K562 (cell line): Measurements from ENCODE around the gene ARV1. TPM values are rescaled to one million over a fixed set of nuclear protein-coding genes. Genes with fewer than 3 reads are reported as not detected.

Source experiments
- ATAC-seq: fragments of 200-7000 bp; cut with Tn5 transposase; 3 replicates; pipeline ENCODE4 v1.9.1; 2020; ENCODE audit warnings: moderate library complexity
- BruUV-seq: library from RNA; stranded (reverse); fragments of 400-500 nt; replicated peaks from 2 replicates; lab custom pipeline; 2021; lab: Mats Ljungman, UMichigan
- CTCF ChIA-PET: fragments of 300-600 bp; formaldehyde crosslinking; extraction: SDS; loops from one replicate; lab custom pipeline; 2021; ENCODE audit warnings: low intra/inter-chr PET ratio; lab: Yijun Ruan, JAX
- POLR2A ChIA-PET: fragments of 300-600, 350-650 bp; sonication (Branson Sonifier 250); formaldehyde crosslinking; extraction: SDS; loops from one replicate; lab custom pipeline; 2021; ENCODE audit warnings: antibody characterized with exemption, inconsistent platforms; lab: Yijun Ruan, JAX
- DNase-seq, 4 experiments: peaks; one replicate each; pipeline versions ENCODE4 v3.0.0 to v3.0.0-alpha.2; 2011 to 2018; ENCODE audit warnings: low spot score in 3 of 4, mixed read lengths in 3 of 4; ENCODE audit errors: extremely low read depth in 1 of 4
- FAIRE-seq: peaks from 2 replicates; lab custom pipeline; 2011; peaks lifted over from hg19 to GRCh38; lab: Jason Lieb, UNC
- H2AFZ ChIP-seq: 2 replicates; pipeline ENCODE4 v1.6.0; 2011; ENCODE audit warnings: low read depth, low read length, control low read depth, inconsistent platforms
- H3K27ac ChIP-seq: fragments of 200-600 bp; 3 replicates; pipeline ENCODE4 v1.8.0; 2011; ENCODE audit warnings: low read depth, mild to moderate bottlenecking, control low read depth, inconsistent platforms, low read length, moderate library complexity, mixed read lengths; ENCODE audit errors: extremely low read depth
- H3K27me3 ChIP-seq, 2 experiments: fragments of 300-600 bp in 1 of 2; 2 replicates in 1 of 2; 3 replicates in 1 of 2; pipeline versions ENCODE4 v1.6.0 to v1.8.0; 2011; ENCODE audit warnings: inconsistent platforms in 2 of 2, low read length in 2 of 2, mild to moderate bottlenecking in 1 of 2, mixed read lengths in 1 of 2, moderate library complexity in 1 of 2; ENCODE audit not compliant: control insufficient read depth in 2 of 2, insufficient read depth in 2 of 2
- H3K36me3 ChIP-seq: fragments of 300-600 bp; 3 replicates; pipeline ENCODE4 v1.8.0; 2011; ENCODE audit warnings: mild to moderate bottlenecking, low read length, inconsistent platforms; ENCODE audit not compliant: control insufficient read depth, insufficient read depth
- H3K4me1 ChIP-seq, 2 experiments: fragments of 200-600 bp in 1 of 2; replicated peaks in 1 of 2; 2 replicates in 1 of 2; 3 replicates in 1 of 2; pipeline versions ENCODE4 v1.5.1 to v1.8.0; 2011; ENCODE audit warnings: inconsistent platforms in 2 of 2, low read length in 2 of 2, mild to moderate bottlenecking in 1 of 2, mixed read lengths in 1 of 2, moderate library complexity in 1 of 2; ENCODE audit not compliant: control insufficient read depth in 2 of 2, insufficient read depth in 2 of 2
- H3K4me2 ChIP-seq: 2 replicates; pipeline ENCODE4 v1.6.1; 2011; ENCODE audit warnings: low read length, control low read depth, inconsistent platforms, mixed read lengths; ENCODE audit not compliant: insufficient read depth
- H3K4me3 ChIP-seq: fragments of 200-600 bp; sonication (generic), shearing (Covaris generic); 2 replicates; pipeline ENCODE4 v1.5.1; 2016; ENCODE audit warnings: control low read depth, inconsistent platforms
- H3K79me2 ChIP-seq: fragments of 200-600 bp; 3 replicates; pipeline ENCODE4 v1.8.0; 2011; ENCODE audit warnings: low read length, inconsistent platforms; ENCODE audit not compliant: control insufficient read depth, insufficient read depth
- H3K9ac ChIP-seq, 2 experiments: 2 replicates each; pipeline versions ENCODE4 v1.6.0 to v1.6.1; 2011; ENCODE audit warnings: low read depth in 2 of 2, low read length in 2 of 2, control low read depth in 1 of 2, inconsistent platforms in 1 of 2, mild to moderate bottlenecking in 1 of 2, mixed read lengths in 1 of 2; ENCODE audit not compliant: insufficient read depth in 1 of 2
- H3K9me1 ChIP-seq: one replicate; pipeline ENCODE4 v1.6.0; 2011; ENCODE audit warnings: inconsistent platforms, mild to moderate bottlenecking, low read length, moderate library complexity; ENCODE audit not compliant: control insufficient read depth, insufficient read depth
- H3K9me3 ChIP-seq: replicated peaks from 2 replicates; pipeline ENCODE4 v1.5.1; 2011; ENCODE audit warnings: low read depth, low read length, inconsistent platforms; ENCODE audit not compliant: control insufficient read depth, insufficient read depth
- H4K20me1 ChIP-seq: replicated peaks from 2 replicates; pipeline ENCODE4 v1.6.1; 2011; ENCODE audit warnings: low read length, inconsistent platforms, mixed read lengths; ENCODE audit not compliant: control insufficient read depth, insufficient read depth
- E2F3 ChIP-seq: fragments of 250-450 bp; sonication (Bioruptor Pico); IDR thresholded peaks from 2 replicates; pipeline ENCODE4 v1.4.0; 2020; ENCODE audit warnings: mild to moderate bottlenecking
- EP300 ChIP-seq: IDR thresholded peaks from 2 replicates; pipeline ENCODE4 v1.6.1; 2012; ENCODE audit warnings: low read length, improper control_type of control experiment
- HDAC3 ChIP-seq: fragments of 450-650 bp; IDR thresholded peaks from 2 replicates; pipeline ENCODE4 v1.6.1; 2018; ENCODE audit warnings: borderline replicate concordance, mild to moderate bottlenecking, moderate library complexity; ENCODE audit not compliant: partially characterized antibody
- JUNB ChIP-seq: fragments of 450-650 bp; formaldehyde crosslinking; conservative IDR thresholded peaks from 2 replicates; pipeline ENCODE4 v1.4.0; 2020; ENCODE audit warnings: mild to moderate bottlenecking
- KDM1A ChIP-seq, 2 experiments: fragments of 450-650 bp; IDR thresholded peaks; 2 replicates each; pipeline ENCODE4 v1.6.1; 2016; ENCODE audit warnings: mild to moderate bottlenecking in 2 of 2
- NR1H2 ChIP-seq: sonication (generic); formaldehyde crosslinking; IDR thresholded peaks from 2 replicates; pipeline ENCODE4 v1.4.0; 2020; ENCODE audit warnings: mild to moderate bottlenecking, missing genetic modification reagents
- POLR3G ChIP-seq: IDR thresholded peaks from 2 replicates; pipeline ENCODE4 v1.6.1; 2011; ENCODE audit not compliant: insufficient read length, insufficient replicate concordance; ENCODE audit errors: extremely low read depth
- STAT5A ChIP-seq: IDR thresholded peaks from 2 replicates; pipeline ENCODE4 v1.6.1; 2012; ENCODE audit warnings: low read length, inconsistent platforms, borderline replicate concordance
- THRA ChIP-seq: fragments of 450-650 bp; IDR thresholded peaks from 2 replicates; pipeline ENCODE4 v1.6.1; 2017; ENCODE audit warnings: mild to moderate bottlenecking, moderate library complexity
- U2AF1 ChIP-seq: fragments of 200-400 bp; formaldehyde crosslinking; optimal IDR thresholded peaks from 2 replicates; pipeline ENCODE3; 2017; ENCODE audit warnings: mild to moderate bottlenecking, low read depth, low read length, moderate library complexity
- ZNF174 ChIP-seq: fragments of 250-450 bp; sonication (Bioruptor Pico); IDR thresholded peaks from 2 replicates; pipeline ENCODE4 v1.4.0; 2020; ENCODE audit warnings: mild to moderate bottlenecking
- ZNF212 ChIP-seq: fragments of 450-650 bp; formaldehyde crosslinking; IDR thresholded peaks from 2 replicates; pipeline ENCODE4 v1.4.0; 2020; ENCODE audit warnings: mild to moderate bottlenecking
- ZNF224 ChIP-seq: sonication (generic); formaldehyde crosslinking; IDR thresholded peaks from 2 replicates; pipeline ENCODE4 v1.8.0; 2022; ENCODE audit warnings: mild to moderate bottlenecking, missing genetic modification reagents
- ZNF318 ChIP-seq, 2 experiments: fragments of 450-650 bp; IDR thresholded peaks; 2 replicates each; pipeline ENCODE4 v1.6.1; 2016; ENCODE audit warnings: mild to moderate bottlenecking in 2 of 2, borderline replicate concordance in 1 of 2, low read depth in 1 of 2, moderate library complexity in 1 of 2
- ZNF408 ChIP-seq: fragments of 250-450 bp; sonication (Bioruptor Pico); IDR thresholded peaks from 2 replicates; pipeline ENCODE4 v1.4.0; 2020; ENCODE audit warnings: low read depth, mild to moderate bottlenecking, moderate library complexity
- ZNF830 ChIP-seq: fragments of 250-450 bp; sonication (Bioruptor Pico); IDR thresholded peaks from 2 replicates; pipeline ENCODE4 v1.5.0; 2021; ENCODE audit warnings: mild to moderate bottlenecking
- WGBS: fragments of 100-300 bp; shearing (Covaris generic); methylation state at CpG from one replicate; pipeline ENCODE4 v1.1.6; 2016; ENCODE audit warnings: low coverage, mixed read lengths; ENCODE audit not compliant: insufficient coverage; ENCODE audit errors: missing lambda C conversion rate; 5-methylcytosine and 5-hydroxymethylcytosine counted together
- in situ Hi-C: fragments of 300-500 bp; cut with MboI; formaldehyde crosslinking; loops from 4 replicates; pipeline ENCODE4 v1.15.0; 2018; ENCODE audit warnings: inconsistent platforms, mixed read lengths
- intact Hi-C: fragments of 100-400 bp; cut with micrococcal nuclease; formaldehyde crosslinking; loops from 2 replicates; pipeline ENCODE4 v1.14.2; 2022
- polyA plus RNA-seq, 8 experiments: library from polyadenylated mRNA; depleted of rRNA in 4 of 8; stranded (reverse) in 5 of 8; unstranded in 3 of 8; fragments of >200 nt; fragmentation: Nextera tagmentation in 2 of 8; fragmentation: Illumina TruSeq in 1 of 8; extraction: Ambion mirVana in 2 of 8; extraction: Trizol in 1 of 8; gene quantifications; 2 replicates each; pipeline versions ENCODE4 v1.2.1 to v1.2.3, GENCODE V29; 2011 to 2014; ENCODE audit warnings: inconsistent platforms in 1 of 8, missing spikeins in 1 of 8
- total RNA-seq, 7 experiments: library from RNA; depleted of rRNA in 6 of 7; stranded (reverse); fragments of >200 nt in 6 of 7; fragmentation: Illumina TruSeq in 2 of 7; extraction: Trizol in 2 of 7; gene quantifications; 2 replicates each; pipeline versions ENCODE4 v1.2.1 to v1.2.3, GENCODE V29; 2011 to 2021; ENCODE audit warnings: low replicate concordance in 1 of 7

The ARV1 gene
- total and polyA plus RNA-seq, 9 of the 15 experiments (the other 6 are each of a cell fraction or from before 2014, with no cell fraction given), result 54.8 to 139 (median 74.0) TPM

- Histone ChIP-seq H3K9me1 (no peaks in the 10 kb centered on the region), H3K9me3 (no peaks in the 10 kb centered on the region), H3K27me3 (no peaks in the 10 kb centered on the region), H3K9ac (no peak overlapping the region), H3K4me2 (no peak overlapping the region), H3K4me3 (no peak overlapping the region), H3K36me3 (0 out of 3 replicates have a peak, but pooled peaks cover 6% of the 10 kb centered on the region), H4K20me1 (no peaks in the 10 kb centered on the region), H3K79me2 (no peaks in the 10 kb centered on the region), H3K27ac (no peak overlapping the region), H3K4me1 (no peaks in the 10 kb centered on the region), H2AFZ (no peak overlapping the region)
- BruUV-seq, result no TSS peak
- intact Hi-C loops, result no loop called here
- POLR2A ChIA-PET, result interaction anchor here (2.2 kb wide), 1 partner anchor 15 kb away, joined by 15 read pairs; no protein-coding TSS in a partner anchor
- in situ Hi-C loops, result no loop called here
- 56% methylated on average over 4 of the region's 4 CpGs for WGBS
- CTCF ChIA-PET, result no interaction called here
- ATAC-seq (no peak), FAIRE-seq (no peak), DNase-seq (no peak)
- TF ChIP-seq ZNF212 (CRISPR knock-in tag) (no peak), EP300 (no peak), THRA (no peak), ZNF174 (CRISPR knock-in tag) (no peak), KDM1A (IDR thresholded peaks at IDR 0.05) (no peak), ZNF408 (no peak), E2F3 (CRISPR knock-in tag) (no peak), JUNB (CRISPR knock-in tag) (no peak), ZNF830 (CRISPR knock-in tag) (no peak), HDAC3 (no peak), ZNF224 (CRISPR knock-in tag) (no peak), STAT5A (no peak), U2AF1 (no peak), ZNF318 (IDR thresholded peaks at IDR 0.05; ENCODE audit: borderline replicate concordance in 1 of 2, low read depth in 1 of 2) (no peak), POLR3G (no peak), NR1H2 (CRISPR knock-in tag) (no peak)
These were observed 21.3 kb upstream of the ARV1 start for GRCh38 chr1:230957580-230957989.
